ENCODE measurements around the gene INSYN2B.

The INSYN2B gene

DNA sequence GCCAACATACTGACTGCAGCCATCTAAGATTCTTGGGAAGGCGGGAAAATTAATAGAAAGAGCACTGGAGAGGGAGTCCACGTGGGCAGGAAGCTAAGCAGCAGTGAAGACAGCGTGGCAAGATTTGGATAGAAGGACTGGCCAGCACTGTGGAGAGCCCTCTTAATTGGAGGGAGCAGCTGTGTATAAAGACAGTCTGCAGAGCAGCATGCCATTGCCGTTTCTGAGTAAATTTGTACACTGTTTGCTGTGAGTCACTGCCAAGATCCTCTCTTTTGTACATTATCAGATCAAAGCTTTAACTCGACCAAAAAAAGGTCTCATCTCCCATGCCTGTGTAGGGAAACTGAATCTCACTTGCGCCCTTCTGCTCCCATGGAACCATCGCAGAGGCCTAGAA, 45.3 kb downstream of the INSYN2B start:
- DNase-seq, result no peak

DNA sequence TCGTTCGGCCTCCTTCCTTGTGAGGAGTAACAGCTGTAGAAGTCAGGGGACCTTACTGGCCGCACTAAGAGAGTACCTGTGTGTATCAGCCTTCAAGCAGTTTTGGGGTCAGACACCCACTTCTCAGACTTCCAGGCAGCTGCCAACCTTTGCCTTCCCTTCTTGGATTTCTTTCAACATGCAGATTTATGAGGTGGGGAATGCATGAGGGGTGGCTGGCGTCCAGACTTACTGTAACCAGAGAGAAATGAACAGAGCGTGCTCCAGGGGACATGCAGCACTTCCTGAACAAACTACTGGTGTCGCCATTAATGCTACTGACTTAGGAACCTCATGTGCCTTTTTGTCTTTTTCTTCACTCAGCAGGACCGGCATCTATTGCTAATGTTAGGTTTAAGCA, 46.7 kb downstream of the INSYN2B start:
- no peak for DNase-seq

DNA sequence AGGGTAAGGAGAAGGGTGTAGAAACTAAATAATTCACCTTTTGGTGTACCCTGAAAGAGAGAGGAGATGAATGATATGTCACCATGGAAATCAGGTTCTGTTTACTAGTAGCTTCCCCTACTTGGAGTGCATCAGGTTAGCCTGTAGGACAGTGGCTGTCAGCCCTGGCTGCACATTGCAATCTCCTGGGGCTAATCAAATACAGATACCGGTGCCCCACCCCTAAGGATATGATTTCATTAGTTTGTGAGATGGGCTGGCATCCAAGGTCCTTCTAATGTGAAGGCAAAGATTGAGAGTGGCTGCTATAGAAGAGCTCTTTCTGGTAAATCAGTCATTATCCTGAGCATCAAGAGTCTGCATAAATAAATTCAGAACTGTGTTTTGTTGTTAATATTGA, 47.2 kb downstream of the INSYN2B start:
- no peak for DNase-seq

DNA sequence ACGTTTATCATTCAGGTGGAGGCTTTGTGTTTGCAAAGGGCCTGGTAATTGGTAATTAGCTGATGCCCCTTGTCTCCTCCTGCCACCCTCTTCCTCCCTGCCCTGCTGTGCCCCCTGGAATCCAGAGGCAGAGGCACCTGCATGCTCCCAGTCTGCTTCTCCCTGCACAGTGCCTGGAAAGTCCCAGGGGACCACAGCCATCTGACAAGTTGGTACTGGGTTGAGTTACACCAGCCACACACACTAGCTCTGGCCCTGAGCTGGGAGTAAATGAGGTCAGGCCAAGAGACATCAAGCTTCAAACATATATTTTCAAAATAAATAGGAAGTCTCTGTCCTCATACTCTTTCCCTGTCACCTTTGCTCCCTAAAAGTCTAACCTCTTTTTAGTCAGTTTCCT, 56.3 kb downstream of the INSYN2B start:
- DNase-seq, result no peak

DNA sequence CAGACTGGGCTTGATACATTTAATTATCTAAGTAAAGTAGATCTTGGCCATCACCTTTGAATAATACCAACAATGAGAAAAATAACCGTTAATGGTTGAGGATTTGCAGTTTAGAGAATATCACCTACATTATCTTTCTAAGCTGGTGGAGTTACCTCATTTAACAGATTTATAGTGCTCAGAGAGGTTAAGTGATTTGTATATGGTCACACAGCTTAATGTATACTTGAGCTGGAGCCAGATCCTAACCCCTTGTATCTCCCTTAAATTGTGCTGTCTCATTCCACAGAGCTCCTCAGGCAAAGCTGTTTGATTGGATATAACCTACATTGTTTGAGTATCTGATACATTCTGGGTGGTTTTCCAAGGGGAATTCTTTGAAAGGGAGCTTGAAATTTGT, 57.8 kb downstream of the INSYN2B start:
- DNase-seq, result no peak

DNA sequence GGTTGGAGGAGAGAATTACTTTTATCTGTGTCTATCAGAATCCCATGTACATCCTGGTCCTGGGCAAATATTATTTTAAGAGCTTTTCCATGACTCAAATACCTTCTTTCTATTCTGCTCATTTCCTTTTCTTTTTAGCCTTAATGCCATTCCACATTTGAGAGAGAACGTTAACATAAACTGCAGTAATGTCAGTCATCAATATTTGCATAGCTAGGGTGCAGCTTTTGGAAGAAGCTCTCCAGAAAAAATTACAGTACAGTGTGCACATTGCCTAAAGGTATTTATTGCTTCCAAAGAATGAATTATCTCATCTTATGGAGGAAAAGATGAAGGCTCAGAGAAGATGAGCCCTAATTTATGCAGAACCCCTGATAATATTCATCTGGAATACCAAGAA, 58.3 kb downstream of the INSYN2B start:
- no peak for DNase-seq

DNA sequence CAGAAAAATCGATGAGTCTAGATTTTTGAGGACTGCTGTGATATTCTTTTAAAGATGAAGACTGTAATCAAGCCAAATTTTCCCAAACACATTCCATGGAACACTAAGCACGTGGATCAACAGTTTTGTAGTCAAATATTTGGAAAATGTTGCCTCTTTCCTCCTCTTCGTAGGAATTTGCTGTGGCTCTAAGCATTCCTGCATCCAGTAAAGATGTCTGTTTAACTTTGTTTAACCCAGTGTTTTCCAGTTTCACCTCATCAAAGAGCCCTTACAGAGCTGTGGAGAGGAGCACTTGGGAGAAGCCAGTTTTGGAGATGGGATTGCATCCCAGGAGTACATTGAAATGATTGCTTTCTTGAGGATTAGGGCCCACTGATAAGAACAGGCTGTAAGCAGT, 58.9 kb downstream of the INSYN2B start:
- DNase-seq, result no peak

DNA sequence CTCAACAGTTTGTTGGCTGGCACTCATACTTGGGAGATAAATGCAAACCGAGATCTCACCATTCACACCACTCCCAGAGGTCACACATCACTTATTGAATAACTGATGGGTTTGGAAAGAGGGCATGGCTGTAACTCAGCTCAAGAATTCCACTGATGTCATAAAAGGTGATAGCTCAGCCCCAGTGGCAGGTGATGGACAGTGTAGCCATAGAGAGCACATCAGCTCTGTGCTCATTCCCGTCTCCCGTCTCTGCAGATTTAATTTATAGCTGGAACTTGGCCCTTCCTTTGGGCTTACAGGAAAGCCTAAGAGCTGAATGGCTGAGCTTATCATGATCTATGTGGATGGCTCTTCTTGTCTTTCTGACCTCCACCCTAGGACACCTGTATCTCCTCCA, 59.8 kb downstream of the INSYN2B start:
- no peak for DNase-seq

DNA sequence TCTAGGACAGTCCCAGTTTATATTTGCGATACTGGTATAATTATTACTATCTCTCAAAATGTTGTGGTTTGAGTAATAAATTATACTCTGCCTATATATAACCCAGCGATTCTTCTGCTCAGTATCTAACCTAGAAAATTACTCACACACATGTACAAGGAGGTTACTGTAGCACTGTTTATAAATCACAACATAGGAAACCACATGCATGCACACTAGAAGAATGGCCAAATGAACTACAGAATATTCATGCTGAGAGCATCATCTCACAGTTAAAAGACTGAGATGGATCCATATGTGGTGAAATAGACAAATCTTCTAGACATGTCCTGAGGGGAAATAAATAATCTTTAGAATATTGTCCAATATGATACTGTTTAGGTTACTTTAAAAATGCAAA, 62.1 kb downstream of the INSYN2B start:
- DNase-seq, result no peak

DNA sequence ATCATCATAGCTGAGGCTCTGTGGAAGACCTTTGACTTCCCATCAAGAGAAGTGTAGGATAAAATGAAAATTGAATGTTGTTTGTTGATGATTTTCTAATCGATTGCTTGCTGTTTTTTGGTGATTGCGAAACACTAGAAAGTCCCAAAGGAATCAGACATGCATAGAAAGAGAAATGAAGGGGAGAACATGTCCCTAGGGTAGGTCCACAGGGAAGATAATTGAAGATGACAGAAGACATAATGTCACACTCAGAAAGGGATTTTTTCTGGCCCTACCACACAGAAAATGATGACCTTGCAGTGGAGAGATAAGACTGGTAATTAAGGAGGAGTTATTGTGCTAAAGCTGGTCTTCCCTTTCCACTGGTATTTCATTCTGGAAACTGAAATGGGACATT, 62.8 kb downstream of the INSYN2B start:
- no peak for DNase-seq

DNA sequence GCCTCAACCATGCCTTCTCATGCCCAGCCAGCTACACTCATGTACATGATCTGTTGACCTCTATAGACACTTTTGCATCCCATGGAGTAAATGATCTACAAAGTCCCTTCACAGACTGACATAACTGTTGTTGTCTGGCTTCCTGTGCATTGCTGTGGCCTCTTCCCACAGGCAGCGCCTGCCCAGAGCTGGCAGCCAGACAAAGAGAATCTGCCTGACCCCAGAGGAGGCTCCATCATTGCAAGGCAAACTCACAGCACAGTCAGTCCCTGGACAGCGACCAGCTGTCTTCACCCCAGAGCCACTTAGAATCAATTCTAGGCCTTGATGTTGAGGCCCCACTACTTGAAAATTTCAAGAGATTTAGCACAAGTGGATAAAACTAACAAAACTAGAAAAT, 65.5 kb downstream of the INSYN2B start:
- peak in 45 of 56 donors; percentile 4 to 75 (median 49) for DNase-seq

DNA sequence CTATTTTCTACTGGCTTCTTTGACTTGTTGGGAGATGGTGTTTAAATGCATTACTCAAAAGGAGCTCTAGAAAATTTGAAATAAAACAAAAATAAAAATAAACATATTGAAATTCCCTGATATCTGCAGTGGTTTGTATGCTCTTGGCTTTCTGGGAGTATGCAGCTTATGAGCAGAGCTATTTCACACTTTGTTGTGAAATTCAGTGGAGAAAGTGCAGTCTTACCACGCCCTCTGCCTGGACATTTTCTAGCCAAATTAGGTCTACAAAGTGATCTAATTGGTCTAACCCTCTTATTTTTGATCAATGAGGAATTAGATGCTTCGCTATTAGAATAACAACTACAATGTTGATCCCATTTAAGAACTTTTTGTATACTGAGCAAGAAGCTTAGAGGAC, 66.8 kb downstream of the INSYN2B start:
- no peak for DNase-seq

DNA sequence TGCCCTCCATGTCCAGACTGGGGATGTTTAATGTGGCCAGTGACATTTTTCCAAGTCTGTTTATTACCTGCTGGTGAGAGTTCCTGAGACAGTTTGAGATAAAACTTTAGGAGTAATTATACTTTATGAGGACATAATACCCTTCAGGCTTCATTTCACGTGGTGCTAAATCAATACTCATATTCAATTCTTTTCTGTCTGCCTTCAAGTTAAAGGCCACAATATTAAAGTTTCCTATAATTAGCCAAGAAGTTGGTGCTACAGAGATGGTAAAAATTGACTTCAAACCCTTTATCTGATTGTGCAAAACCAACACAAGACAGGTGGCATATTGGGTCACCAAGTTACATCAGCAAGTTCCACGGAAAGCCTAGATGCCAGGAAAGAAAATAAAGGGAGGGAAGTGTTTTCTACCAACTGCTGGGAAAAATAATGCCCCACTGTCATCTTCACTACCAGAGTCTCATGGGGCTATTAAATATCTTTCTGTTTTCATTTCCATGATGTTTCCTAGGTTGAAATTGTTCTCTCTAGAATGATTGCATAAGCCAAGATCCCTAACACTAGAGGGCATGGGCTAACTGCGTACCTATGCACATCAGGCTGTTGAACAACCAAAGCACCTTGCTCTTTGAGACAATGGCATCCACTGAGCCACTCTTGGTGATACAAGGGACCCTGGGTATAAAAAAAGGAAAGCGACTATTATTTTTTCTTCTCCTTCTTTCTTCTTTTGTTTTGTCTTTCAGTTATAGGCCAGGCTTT, 68.7 kb downstream of the INSYN2B start:
- no peak for DNase-seq

DNA sequence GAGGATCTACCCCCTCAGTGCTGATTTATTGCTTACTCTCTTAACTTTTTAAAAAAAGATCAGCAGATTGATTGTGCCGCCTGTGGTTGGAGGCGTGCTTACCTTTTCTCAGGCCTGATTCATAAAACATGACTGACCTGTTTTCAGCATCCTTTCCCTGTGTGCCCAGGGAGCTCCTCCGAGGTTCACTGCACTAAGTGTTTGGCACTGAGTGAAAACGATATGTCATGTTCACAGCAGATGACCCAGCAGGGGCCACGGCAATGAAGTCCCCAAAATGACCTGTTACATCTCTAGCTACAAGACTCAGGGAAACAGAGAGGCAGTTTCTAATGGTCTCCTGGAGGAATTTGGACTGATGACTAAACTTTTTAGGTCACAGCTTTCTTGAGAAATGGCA, 69.9 kb downstream of the INSYN2B start:
- no peak for DNase-seq

DNA sequence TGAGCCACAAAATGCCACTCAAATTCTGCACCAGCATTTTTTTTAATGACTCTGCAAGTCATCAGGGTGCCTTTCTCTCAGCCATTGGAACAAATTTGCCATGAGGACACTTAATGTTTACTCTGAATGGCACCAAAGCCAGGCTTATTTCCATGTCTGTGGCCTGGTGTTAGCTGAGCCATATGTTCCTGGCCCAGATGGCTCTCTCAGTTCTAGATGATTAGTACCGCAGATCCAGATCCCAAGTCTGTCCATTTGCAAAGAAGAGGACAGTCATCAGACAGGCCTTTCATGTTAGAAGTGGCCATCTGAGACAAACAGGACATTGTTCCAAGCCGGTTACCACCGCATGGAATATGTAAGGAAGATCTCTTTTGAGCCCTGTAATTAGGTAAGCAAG, 70.3 kb downstream of the INSYN2B start:
- peak in 7 of 56 donors; percentile 5 to 47 (median 13) for DNase-seq

DNA sequence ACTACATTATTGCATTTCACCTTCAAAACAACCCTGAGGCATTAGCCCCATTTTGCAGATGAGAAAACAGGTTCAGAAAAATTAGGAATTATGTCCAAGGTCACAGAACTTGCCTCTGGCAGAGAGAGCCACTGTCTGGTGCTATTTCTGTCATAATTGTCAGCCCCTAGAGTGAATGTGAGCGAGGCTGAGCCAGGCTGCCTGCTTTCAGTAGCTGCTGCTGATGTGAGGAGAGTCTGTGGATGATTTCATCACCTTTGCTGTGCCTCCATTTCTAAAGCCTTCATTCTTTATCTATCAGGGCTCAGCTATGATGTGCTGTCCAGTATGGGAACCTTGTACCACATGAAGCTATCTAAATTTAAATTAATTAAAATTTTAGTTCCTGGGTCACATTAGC, 71.4 kb downstream of the INSYN2B start:
- DNase-seq, result peak in 1 of 56 donors; percentile 11

DNA sequence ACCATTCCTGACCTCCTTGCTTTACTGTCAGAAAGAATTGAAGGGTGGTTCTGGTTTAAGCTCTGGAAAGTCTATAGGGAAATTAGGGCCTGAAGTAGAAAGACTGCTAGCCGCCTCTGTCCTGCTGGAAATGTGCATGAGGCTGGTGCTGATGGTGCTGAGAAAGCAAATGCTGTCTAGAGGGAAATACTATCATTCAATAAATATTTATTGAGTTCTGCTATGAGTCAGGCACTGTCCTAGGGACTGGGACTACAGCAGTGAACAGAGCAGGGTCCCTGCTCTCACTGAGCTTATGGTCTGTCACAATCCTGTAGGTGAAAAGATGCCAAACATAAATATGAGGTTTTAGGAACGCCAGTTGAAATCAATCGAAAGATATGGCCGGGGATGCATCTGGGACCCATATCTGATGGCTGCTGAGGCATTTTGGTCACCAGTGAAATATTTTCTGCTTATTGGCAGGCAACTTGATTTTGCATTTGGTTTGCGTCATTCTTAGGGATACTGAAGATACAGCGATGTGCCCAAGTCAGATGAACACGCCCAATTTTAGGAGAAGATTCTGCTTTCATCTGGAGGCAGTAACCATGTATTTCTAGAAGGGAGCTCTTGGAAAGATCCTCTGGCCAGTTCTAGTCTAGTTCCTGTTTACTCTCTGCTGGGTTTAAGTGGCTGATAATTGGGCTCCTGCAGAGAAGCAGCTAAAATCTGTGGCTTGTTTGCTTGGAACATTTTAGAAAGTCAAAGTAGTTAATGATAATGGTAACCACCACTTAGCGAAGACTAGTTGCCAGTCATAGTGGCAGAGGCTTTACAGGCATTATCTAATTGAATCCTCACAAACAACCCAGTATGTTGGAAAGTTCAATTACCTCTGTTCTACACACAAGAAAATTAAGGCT, 73.3 kb downstream of the INSYN2B start:
- no peak for DNase-seq

DNA sequence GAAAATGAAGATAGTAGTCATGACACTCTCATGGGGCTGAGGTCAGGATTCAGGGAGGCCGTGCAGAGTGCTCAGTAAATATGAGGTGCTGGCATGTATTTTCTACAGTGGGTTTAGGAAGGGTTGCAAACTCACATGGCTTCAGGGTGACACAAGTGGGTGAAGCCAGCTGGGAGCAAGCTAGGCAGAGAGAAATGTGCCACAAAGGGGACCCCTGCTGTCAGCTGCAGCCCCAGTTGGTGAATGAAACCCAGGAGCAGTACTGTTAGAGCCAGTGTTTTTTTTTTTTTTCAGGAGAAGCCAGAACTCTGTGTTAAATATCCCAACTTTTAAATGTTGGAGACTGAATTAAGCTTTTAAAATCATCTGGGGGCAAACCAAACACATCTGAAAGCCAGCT, 75.3 kb downstream of the INSYN2B start:
- peak in 5 of 56 donors; percentile 11 to 24 (median 18) for DNase-seq

DNA sequence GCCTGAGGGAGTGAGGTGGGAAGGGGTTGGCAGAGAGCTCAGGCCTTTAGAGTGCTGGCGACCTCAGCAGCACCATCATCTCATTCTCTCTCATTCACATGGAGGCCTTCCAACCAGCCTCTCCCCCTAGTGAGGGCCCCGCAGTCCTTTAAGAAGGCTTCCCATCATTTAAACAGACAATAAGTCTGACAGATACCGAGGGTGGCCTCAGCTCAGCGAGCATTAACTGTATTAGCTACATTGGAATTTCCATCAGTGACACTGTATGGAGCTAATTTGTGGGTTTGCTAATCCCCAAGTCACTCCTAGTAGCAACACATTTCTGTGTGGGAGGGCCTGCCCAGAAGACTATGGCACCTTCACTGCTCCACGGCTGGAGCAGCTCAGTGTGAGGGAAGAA, 75.8 kb downstream of the INSYN2B start:
- DNase-seq, result no peak

DNA sequence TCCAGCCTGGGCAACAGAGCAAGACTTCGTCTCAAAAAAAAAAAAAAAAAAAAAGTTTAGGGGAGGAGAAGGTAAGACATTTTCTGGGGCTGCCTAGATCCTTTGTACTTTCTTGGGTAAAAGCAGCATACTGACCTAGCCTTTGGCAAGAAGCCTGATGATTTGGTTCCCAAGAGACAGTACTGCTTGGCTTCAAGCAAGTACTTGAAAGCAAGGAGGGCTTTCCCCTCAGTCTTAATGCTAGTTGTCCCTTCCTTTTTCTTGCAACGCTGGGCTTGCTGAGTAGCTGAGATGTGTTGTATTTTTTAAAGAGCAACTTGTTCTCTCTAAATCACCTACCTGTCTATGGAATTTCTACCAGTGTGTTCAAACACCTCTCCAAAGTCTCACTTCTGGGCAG, 76.2 kb downstream of the INSYN2B start:
- DNase-seq, result peak in 3 of 56 donors; percentile 4 to 30 (median 16)

DNA sequence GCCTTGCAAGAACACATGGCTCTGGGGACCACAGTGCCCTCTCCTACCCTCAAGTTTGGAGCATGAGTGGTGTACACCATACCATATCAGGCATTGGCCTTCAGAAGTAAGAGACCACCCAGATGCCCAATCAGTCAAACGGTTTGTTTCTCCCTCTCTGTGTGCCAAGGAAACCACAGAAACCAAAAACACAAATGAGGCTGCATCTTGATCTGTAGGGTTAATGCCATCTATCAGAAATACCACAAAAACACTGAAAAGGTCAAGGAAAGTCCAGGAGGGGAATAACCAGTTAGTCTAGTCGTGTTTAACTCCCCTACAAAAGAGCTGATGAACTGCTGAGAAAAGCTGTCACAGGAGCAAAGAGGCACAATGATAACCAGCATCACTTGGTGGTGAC, 78.4 kb downstream of the INSYN2B start:
- no peak for DNase-seq

DNA sequence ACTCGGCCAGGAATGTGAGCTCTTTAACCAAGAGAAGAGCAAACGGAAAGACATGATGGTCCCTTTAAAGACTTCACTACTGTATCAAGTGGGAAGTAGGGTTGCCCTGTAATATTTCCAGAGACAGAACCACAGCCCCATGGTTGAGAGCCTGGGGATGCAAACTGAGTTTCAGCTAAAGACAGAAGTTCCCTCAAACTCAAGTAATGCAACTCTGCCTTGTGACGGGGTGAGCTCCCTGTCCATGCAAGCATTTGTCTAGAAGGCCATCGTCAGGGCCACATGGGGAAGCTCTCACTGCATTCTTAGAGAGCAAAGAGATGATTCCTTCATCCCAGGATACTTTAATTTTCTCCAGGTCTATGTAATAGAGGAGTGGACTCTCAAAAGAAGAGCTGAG, 82.8 kb downstream of the INSYN2B start:
- DNase-seq, result no peak

DNA sequence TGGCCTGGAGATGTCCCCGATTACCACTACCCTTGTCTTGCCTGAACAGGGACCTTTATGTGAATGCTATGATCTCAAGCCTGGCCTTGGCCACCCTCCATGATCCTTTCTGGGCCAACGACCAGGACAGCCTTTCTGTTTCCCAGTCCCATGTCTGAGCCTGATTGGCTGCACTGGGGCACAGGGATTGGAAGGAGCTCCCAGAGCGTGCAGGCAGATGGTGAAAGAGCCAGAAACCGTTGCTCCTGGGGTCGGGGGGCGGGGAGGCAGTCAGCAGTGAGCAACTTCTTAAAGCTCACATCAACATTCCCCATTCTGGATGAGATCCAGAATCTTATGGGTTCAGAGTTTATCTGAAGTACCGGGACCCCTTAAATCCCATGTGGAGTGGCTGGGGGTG, 84.4 kb downstream of the INSYN2B start:
- peak in 55 of 56 donors; percentile 21 to 94 (median 79) for DNase-seq
